NCI-H187 treated with DMSO at 0.1 percent for 48 hours (cell line): Measurements from ENCODE around the gene MAP2K3.

Experiments used
- DNase-seq: peaks from one replicate; lab custom pipeline; 2025; lab: John Stamatoyannopoulos, UW

The MAP2K3 gene

GRCh38 chr17:21351366-21352065, 67.0 kb downstream of the MAP2K3 start:
- DNase-seq = no peak

- DNase-seq = no peak
Observed at GRCh38 chr17:21352221-21352980, 67.9 kb downstream of the MAP2K3 start.

DNA sequence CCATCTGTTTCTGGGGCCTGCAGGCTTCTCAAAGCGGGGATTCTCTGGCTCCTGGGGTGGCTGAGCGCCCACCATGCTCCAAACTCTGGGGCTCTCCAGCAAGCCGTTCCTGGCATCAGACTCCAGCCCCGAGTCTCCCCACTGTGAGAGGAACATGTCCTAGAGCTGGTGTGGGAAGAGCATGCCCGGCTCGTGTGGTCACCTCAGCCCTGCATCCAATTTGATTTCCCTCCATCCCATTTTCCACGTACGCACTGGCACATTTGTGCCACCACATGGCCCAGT, 68.4 kb downstream of the MAP2K3 start:
- DNase-seq = no peak

DNA sequence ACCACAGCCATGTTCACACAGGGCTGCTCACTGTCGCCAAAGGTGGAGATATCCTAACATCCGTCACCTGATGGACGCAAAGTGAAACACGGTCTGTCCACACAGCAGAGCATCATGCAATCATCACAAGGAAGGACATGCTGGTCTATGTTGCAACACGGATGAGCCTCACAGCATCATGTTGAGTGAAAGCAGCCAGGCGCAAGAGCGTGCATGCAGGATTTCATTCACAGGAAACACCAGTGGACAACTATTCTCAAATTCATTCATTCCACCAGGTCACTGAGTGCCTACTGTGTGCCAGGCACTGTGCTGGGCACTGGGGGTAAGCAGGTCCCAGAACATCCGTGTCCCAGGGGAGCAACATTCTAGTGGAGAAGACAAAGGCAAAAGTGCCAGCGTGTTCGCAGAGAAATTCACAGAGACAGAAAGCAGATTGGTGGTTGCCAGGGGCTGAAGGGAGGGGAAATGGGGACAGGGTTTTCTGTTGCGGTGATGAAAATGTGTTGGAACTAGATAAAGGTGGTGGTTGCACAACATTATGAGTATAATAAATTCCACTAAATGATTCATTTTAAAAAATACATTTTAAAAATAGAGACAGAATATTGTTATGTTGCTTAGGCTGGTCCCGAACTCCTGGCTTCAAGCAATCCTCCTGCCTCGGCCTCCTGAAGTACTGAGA, 69.0 kb downstream of the MAP2K3 start:
- DNase-seq = no peak

DNA sequence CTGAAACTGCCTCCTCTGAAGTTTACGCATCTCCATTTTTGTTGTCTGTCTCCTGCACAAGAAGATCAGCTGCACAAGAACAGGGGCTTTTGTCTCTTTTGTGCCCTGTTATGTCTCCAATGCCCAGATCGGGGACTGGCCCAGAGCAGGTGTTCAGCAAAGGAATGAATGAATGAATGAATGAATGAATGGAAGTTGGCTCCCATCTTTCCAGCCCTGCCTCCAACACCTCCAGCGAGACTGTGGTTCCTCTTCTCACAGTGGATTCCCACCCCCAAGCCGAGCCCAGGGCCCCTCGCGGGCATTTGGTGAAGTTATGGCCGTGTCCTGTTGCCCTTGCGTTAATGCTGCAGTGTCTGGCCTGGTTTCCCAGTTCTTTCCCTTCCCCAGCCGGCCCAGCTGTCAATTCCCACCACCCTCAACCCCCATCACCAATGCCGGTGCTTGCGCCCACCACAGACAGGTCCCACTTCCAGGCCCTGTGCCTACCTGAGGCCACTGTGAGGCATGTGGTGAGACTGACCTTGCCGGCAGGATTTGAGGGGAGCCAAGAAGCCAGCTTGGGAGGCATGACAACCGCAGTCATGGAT, 70.4 kb downstream of the MAP2K3 start:
- no peak for DNase-seq

DNA sequence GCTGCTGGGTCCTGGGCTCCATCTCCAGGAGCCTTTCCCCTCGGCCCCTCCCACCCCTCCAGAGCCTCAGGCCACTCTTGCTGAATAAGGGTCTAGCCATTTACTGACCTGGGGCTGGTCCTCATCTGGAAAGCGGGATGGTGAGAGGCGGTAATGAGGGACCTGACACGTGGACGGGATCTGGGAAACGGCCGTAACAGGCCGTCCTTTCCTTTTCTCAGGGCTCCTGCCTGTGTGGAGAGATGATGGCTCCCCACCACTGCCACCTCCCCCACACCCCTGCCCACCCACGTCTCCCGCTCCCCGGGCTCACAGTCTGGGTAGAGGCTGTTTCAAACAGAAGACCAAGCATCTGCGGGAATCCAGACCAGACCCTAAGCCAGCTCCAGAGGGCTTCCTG, 71.1 kb downstream of the MAP2K3 start:
- DNase-seq = no peak

DNA sequence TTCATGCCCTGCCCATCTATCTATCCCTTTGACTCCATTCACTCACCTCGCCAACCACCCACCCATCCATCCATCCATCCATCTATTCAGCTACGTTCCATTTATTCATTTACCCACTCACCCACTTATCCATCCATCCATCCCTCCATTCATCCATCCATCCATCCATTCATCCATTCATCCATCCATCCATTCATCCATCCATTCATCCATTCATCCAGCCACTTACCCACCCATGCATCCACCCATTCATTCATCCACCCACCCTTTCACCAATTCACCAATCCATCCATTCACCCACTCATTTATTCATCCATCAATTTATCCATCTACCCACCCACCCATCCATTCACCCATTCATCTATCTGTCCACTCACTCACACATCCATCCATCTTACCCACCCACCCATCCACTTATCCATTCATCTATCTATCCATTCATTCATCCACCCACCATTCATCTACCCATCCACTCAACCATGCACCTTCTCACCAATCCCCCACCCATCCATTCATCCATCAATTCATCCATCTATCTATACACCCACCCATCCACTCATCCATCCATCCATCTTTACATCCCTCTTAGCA, 72.1 kb downstream of the MAP2K3 start:
- no peak for DNase-seq

- DNase-seq = no peak
Observed at GRCh38 chr17:21357281-21357680, 72.8 kb downstream of the MAP2K3 start.

GRCh38 chr17:21357696-21358656, 73.5 kb downstream of the MAP2K3 start:
- no peak for DNase-seq

GRCh38 chr17:21358682-21359482, 74.4 kb downstream of the MAP2K3 start:
- no peak for DNase-seq

GRCh38 chr17:21359483-21359840, 75.0 kb downstream of the MAP2K3 start:
- no peak for DNase-seq

DNA sequence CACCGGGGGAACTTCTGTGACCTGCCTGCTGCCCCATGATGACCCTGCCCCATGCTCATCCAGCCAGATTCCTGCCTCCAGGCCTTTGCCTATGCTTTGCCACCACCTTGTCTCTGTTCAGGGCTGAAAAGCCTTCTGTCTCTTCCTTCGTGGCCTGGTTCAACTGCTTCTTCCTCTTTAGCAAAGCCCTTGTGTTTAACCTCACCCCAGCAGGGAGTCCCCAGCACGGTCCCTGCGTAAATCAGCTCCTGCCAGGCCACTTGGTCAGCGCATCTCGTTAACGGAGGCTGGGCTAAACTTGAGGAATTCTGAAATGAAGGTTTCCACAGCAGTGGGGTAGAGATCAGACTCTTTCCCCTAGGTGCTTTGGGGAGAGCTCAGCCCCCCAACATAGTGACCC, 75.5 kb downstream of the MAP2K3 start:
- no peak for DNase-seq

DNA sequence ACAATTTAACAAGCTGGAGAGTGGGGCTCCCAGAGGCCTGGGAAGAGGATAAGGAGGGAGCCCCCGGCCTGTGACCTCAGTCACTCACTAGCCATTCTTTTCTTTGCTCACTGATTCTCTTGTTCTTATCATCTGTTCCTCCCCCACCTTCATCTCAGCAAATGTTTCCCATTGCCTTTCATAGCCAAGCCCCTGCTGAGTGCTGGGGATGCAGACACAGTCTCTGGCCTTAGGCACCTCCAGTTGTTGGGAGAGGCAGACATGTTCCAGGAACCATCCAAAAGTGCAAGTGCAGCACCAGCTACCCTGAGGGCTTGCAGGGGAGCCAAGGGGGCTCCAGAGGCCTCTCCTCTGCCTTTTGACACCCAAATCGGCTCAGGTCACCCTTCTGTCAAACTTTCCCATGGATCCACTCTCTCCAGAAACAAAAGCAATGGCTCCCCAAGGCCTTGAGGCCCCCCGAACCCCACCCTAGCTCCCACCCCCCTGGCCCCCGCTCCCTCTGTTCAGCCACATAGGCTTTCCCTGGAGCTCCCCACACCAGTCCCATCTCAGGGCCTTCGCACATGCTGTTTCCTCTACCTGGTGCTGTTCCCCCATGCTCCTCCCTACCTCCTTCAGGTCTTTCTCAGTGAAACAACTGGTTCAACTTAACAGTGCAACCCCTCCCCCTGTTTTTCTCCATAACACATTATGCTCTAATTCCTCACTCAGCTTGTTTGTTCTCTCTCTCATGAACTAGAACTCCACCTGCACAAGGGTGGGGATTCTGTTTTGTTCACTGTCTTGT, 76.7 kb downstream of the MAP2K3 start:
- no peak for DNase-seq

- no peak for DNase-seq
Observed at GRCh38 chr17:21362331-21362931, 77.9 kb downstream of the MAP2K3 start.

- no peak for DNase-seq
Observed at GRCh38 chr17:21363776-21364642, 79.5 kb downstream of the MAP2K3 start.
